Fibroblast of villous mesenchyme (primary cell): Measurements from ENCODE around the gene PRR14L. TPM values are rescaled to one million over a fixed set of nuclear protein-coding genes. Genes with fewer than 3 reads are reported as not detected.

Source experiments
- DNase-seq: peaks from one replicate; pipeline ENCODE4 v3.0.0-alpha.2; 2010; ENCODE audit warnings: low read depth
- H3K4me3 ChIP-seq: 2 replicates; pipeline ENCODE4 v1.5.1; 2011; ENCODE audit warnings: low read depth, mild to moderate bottlenecking, low read length
- CTCF ChIP-seq: IDR thresholded peaks from 2 replicates; pipeline ENCODE4 v1.5.1; 2012; ENCODE audit warnings: low read depth, mild to moderate bottlenecking, low read length; ENCODE audit not compliant: insufficient read depth
- total RNA-seq: library from RNA; depleted of rRNA; stranded (reverse); fragments of >200 nt; gene quantifications from 2 replicates; pipeline ENCODE4 v1.2.3, GENCODE V29; 2012

Gene PRR14L
- total RNA-seq, 1 donor = 30.2 TPM

- DNase-seq = no peak
- no peak overlapping the region for H3K4me3 ChIP-seq
- TF ChIP-seq CTCF = no peak
Measured at GRCh38 chr22:31732089-31732829, 17.7 kb downstream of the PRR14L start.

GRCh38 chr22:31730344-31730711 is 19.6 kb downstream of the PRR14L start:
- peak; percentile 22 for TF ChIP-seq CTCF
- no peak overlapping the region for H3K4me3 ChIP-seq
- no peak for DNase-seq

- H3K4me3 ChIP-seq = no peak overlapping the region
- no peak for TF ChIP-seq CTCF
- DNase-seq = no peak
Measured at GRCh38 chr22:31728857-31729256, 21.1 kb downstream of the PRR14L start.

GRCh38 chr22:31726692-31727091 is 23.2 kb downstream of the PRR14L start:
- TF ChIP-seq CTCF = no peak
- H3K4me3 ChIP-seq = no peak overlapping the region
- no peak for DNase-seq

- DNase-seq = no peak
- H3K4me3 ChIP-seq = no peak overlapping the region
- TF ChIP-seq CTCF = no peak
Measured at GRCh38 chr22:31723723-31724122, 26.2 kb downstream of the PRR14L start.

GRCh38 chr22:31719850-31720471 is 30.0 kb downstream of the PRR14L start:
- H3K4me3 ChIP-seq = no peak overlapping the region
- DNase-seq = no peak
- TF ChIP-seq CTCF = no peak
